GM20431 (cell line): ENCODE results near the gene FMNL3.

Experiments
- in situ Hi-C: fragments of 300-500 bp; cut with MseI, MboI; formaldehyde crosslinking; loops from one replicate; pipeline ENCODE4 v1.15.0; 2020; ENCODE audit warnings: low sequenced_read_pairs; ENCODE audit not compliant: unreplicated experiment

FMNL3 gene

DNA sequence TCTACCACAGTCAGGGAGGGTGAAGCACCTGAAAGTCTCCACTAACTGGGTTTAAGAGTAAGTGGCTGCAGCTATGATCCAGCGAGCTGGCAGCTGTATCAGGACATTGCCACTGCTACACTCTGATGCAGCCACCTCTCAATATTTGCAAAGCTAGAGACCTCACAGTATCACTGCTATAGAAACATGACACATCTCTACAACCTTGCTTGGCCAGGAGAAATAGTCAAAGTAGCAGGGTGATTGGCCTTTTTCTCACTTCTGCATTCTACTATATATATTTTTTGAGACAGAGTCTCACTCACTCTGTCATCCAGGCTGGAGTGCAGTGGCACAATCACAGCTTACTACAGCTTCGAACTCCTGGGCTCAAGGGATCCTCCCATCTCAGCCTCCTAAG lies 9.3 kb upstream of the FMNL3 start:
- in situ Hi-C loops: no loop called here

DNA sequence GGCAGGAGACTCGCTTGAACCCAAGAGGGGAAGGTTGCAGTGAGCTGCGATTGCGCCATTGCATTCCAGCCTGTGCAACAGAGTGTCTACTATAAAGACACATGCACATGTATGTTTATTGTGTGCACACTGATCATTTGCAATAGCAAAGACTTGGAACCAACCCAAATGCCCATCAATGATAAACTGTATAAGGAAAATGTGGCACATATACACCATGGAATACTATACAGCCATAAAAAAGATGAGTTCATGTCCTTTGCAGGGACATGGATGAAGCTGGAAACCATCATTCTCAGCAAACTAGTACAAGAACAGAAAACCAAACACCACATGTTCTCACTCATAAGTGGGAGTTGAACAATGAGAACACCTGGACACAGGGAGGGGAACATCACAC lies 6.7 kb upstream of the FMNL3 start:
- in situ Hi-C loops: loop anchor here (5.0 kb wide), 1 partner anchor 72 kb away; no protein-coding TSS in a partner anchor

DNA sequence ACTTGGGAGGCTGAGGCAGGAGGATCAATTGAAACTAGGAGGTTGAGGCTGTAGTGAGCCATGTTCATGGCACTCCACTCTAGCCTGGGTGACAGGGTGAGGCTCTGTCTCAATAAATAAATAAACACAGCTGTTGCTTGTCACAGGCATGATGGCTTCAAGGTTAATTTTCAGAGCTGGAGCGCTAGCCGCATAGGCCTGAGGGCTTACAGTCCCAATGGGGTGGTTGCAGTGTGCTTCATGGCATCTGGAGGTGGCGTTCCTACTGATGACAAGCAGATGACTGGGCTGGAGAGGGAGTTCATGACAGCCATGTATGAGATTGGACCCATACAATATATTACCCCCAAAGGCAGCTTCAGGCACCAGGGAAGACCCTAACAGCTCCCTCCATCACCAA lies 1.6 kb upstream of the FMNL3 start:
- in situ Hi-C loops: no loop called here

DNA sequence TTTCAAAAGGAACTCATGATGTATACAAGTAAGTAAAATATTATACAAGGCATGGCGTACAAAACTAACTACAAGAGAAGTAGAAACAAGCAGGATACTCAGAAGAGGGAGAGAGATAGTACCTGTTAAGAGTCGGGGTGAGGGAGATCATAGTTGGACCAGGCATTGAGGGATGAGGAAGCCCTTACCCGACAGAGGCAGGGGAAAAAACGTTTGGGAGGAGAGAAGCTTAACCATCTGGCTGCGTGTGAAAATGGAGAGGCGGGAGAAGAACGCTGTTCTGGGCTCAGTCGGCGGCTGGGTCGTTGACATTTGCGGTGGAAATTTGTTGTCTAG lies 575 bp upstream of the FMNL3 start:
- in situ Hi-C loops: no loop called here

DNA sequence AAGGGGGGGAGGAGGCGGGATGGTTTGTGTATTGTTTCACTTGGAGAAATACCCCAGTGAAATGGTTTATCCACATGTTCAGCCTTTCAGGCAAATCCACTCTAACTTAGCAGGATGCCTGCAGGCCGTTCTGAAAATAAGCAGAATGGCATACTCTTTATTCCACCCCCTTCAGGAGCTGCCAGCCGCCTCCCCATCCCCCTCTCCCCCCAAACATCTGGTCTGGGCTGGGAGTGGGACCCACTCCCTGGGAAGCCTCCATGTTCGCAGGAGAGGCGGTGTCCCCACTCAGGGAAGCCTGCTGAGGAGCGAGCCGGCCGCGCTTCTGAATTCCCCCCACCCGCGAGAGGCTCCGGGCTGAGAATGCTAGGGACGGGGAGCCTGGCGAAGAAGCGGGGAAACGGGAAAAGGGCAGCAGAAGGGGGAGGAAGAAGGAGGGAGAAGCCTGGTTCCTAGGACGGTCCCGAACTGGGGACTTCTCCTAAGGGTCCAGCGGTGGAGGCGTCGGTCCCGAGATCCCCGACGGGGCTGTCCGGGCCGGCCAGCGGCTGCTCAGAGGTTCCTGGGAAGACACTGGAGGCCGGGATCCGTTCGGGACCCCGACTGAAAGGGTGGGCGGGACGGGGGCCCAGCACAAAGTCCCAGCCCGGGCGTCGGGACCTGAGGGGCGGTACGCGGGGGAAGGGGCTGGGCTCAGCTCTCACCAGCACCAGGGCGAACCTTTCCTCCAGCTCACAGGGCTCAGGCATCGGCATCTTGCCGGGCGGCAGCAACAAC lies 666 bp downstream of the FMNL3 start:
- in situ Hi-C loops: no loop called here

DNA sequence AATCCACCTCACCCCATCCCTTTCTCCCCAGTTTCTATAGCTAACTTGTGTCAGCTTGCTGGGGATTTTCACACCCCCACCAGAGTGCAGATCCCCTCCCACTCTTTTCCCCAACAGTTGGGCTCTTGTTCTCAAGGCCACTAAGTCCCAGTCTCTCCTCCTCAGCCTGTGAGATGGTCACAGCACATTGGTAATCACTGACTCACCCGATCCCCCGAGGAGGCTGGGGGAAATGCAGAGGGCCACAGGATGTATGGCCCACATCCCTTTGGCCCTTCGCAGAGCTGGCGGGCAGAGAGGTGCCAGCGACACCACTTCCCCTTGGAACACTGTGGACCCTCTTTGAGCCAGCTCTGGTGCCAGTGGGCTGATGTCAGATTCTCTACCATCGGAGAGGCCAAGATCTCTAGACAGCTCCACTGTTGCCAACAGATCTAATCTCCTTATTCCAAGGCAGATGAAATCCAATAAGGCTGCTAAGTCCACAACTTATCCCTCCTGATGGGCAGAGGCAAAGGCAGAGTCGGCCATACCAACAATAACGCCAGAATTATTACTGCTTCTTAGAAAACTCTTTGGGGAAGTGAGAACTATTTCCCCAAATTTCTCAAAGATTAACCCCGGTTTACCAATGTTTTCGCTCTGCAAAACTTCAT lies 1.6 kb downstream of the FMNL3 start:
- in situ Hi-C loops: no loop called here

DNA sequence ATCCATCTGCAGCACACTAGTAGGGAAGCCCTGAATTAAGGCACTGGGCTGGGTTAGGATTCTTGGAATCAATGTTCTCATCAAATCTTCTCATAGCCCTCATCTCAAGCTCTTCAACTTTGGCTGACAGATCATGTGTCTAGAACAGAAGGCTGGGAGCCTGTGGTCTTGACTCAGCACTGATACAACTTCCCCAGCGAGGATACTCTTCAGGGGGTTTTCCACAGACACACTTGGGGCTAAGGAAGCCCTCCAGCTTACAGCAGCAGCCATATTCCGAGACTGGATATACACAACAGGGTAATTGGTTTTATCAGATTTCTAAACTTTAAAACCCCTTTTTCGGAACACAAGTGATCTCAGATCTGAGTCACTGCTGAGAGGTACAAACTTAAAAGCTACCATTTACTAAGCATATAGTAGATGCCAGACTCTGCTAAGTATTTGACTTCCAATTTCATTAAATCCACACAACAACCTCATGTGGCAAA lies 3.5 kb downstream of the FMNL3 start:
- in situ Hi-C loops: no loop called here

DNA sequence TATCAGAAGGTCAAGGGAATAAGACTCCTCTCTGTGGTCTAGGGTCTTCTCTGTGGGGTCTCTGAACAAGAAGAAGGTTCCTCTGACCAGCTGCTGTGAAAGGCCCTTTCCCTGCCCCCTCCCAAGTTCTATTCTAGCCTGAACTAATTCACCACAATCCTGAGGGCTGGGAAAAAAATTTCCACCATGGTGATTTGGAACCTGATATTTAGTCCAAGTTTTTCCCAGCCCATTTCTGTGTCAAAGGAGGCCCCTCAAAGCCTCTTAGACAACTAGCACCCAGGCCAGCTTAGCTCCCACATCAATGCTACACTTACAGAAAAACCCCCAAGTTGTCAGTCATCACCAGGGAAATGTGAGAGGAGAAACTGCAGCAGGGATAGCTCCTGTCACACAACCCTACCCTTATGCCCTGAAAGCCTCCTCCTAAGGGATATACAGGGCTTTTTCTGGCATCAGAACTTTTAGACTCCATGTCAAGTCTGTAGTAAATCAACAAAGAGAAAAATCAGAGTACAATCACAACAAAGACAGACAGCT lies 4.5 kb downstream of the FMNL3 start:
- in situ Hi-C loops: no loop called here

DNA sequence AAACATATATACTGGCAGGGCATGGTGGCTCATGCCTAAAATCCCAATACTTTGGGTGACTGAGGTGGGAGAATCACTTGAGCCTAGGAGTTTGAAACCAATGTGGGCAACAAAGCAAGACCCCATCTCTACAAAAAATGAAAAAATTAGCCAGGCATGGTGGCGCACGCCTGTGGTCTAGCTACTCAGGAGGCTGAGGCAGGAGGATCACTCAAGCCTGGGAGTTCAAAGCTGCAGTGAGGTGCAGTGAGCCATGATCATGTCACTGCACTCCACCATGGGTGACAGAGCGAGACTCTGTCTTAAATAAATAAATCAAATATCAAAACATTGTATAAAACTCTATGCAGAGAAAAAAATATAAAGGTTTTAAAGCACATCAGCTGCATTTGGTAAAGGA lies 5.2 kb downstream of the FMNL3 start:
- in situ Hi-C loops: no loop called here

DNA sequence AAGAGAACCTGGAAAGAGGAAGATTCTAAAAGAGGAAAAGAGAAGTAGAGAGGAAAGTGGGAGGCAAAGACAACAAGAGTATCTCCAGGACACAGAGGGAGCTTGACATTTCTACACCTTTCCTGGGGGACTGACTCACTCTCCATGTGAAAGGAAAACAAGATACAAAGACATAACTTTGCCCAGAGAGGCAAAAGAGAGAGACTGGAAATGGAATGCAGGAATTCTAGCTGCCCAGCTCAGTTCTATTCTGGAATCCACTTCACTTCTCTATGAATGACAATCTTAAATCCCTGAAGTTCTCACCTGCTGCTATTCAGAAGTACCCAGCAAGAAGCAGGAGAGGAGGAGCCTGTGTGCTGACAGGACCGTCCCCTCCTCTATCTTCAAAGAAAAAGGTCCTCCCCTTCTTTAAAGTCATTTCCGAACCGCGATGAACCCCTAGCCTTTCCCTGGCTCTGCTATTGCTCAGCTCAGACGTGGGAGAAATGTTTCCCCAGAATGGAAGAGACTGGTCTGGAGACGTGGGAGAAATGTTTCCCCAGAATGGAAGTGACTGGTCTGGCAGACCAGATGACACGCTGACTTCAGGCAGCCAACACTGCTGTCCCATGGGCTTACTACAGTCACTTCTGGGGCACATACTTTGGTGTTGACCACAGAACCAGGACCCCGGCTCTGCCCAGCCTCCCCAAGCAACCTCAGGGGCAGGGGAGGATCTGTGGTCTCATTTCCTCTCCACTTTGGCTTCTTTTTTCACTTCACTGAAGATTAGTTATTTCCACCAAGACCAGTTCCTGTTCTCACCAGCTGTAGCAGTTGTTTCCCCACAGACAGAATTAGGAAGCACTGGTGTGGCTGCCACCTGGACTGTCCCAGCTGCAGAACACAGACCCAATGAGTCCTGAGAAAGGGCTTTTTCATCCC lies 8.3 kb downstream of the FMNL3 start:
- in situ Hi-C loops: no loop called here

DNA sequence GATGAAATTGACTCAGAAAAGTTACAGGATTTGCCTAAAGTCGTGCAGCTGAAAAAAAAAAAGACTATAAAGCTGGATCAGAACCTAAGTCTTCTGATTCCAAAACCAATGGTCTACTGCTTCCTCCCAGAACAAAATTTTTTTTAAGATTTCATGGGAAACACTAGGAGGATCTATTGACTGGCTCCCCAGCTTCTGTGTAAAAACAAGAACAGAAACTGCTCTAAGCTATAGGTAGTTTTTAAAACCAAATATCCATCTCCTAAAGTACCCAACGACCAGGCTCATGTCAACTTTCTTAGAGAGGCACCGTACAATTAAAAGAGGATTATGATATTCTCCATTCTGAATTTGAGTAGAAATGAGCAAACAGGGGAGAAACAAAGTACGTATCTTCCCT lies 9.4 kb downstream of the FMNL3 start:
- in situ Hi-C loops: no loop called here

DNA sequence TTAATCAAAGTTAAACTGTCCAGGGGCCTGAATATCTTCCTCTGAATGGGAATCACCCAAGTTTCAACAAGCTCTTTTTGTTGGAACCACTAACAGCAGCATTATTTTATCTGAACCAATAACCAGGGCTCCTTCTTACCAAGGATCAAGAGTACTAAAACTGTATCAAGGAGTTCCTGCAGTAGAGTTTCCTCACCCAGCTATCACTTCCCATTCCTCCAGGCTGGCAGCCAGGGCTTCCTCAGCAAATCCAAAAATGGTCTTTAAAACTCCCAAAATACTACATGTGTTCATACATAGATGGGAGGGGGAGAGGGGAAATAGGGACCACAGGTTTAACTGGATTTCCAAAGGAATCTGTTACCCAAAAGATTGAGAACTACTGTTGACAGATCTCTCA lies 10.5 kb downstream of the FMNL3 start:
- in situ Hi-C loops: no loop called here

DNA sequence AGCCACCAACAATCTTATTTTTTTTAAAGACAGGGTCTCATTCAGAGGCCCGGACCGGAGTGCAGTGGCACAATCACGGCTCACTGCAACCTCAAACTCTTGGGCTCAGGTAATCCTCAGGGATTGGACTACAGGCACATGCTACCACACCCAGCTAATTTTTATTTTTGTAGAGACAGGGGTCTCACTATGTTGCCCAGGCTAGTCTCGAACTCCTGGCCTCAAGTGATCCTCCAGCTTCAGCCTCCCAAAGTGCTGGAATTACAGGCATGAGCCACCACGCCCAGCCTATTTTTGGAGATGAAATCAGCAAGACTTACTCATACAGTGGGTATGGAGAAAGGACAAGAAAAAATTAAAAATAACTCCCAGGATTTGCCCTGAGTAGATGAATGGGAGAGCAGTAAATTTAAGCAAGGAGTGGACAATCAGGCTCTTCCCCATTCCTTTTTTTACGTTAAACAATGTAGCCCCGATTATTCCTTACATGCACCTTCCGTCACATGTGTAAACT lies 13.2 kb downstream of the FMNL3 start:
- in situ Hi-C loops: no loop called here

DNA sequence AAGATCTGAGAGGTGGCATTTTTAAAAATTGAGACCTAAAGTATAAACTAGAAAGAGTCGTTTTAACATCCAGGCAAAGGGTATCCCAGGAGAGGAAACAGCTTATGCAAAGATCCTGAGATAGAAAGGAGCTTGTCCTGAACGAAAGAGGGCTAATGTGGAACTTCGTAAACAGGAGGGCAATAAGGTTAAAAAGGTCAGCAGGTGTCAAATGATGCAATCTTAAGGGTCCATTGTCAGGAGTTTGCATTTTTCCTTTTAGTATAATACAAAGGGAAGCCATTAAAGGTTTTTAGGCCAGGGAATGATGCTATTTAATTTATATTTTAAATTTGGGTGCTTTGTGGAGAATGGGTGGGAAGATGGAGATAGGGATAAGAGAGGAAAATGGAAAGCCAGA lies 14.4 kb downstream of the FMNL3 start:
- in situ Hi-C loops: no loop called here

DNA sequence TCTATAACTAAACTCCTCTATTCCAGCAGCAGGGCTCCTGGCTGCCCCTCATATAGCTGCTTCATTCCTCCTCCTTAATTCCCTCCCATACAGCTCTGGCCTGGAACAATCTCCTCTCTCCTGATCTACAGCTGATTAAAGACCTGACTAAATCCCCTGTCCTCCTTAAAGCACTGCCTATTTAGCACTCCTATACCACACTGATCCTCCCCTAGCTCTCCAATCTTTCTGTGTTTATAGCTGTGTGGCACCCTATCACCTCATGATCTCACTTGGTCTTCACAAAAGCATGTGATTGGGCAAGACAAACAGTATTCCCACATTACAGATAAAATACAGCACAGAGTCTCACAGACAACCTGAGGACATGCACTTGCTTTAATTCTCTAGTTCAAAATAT lies 17.4 kb downstream of the FMNL3 start:
- in situ Hi-C loops: no loop called here

DNA sequence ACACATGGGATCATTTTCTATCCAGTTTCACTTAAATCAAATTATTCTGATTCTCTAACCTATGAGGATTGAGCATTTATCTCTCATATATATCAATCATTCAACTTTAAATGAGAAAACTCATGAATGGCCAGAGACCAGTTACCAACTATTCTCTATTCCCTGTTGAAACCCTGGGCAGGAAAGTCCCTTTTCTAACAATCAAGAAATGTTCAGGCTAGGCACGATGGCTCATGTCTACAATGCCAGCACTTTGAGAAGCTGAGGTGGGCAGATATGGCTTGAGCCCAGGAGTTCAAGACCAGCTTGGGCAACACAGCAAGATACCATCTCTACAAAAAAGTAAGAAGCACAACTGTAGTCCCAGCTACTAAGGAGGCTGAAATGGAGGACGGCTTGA lies 18.0 kb downstream of the FMNL3 start:
- in situ Hi-C loops: no loop called here

DNA sequence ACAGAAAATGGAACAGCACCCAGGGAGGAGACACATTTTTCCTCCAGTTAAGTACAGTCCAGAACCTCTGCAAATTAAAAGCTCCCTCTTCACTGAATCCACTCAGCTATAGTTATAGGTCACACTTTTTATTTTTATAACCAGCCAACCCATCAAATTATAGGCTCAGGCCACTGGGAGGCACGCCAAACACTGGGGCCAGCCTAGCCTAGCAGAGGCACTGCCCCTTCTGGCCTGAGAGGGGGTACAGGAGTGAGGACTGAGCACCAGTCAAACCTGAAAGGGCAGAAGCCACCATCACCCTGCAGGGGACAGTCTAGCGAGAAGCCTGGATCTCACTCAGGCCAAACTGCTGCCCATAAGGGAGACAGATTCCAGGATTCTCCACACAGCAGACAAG lies 19.3 kb downstream of the FMNL3 start:
- in situ Hi-C loops: no loop called here

DNA sequence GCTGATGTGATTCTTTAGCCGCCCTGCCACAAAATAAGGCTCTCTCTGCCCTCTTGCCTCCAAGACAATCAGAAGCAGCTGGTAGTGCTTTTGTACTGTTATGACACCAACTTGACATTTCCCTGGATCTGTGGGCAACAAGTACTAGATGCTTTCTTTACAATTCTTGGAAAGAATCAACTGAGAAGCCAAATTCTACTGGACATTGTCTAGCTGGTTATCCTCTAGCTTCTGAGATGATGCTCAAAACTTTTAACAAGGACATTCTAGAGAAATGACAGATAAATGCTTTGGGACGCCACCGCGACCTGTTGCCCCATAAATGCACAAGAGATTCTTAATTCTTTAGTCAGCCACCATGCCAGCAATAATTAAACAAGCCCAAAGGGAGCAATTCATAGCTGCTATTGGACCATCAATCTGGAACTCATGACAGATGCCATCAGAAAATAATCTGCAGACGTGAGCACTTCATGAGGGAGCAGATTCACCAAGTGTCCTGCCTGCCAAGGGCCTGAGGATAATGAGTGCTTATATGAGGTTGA lies 22.8 kb downstream of the FMNL3 start:
- in situ Hi-C loops: no loop called here

DNA sequence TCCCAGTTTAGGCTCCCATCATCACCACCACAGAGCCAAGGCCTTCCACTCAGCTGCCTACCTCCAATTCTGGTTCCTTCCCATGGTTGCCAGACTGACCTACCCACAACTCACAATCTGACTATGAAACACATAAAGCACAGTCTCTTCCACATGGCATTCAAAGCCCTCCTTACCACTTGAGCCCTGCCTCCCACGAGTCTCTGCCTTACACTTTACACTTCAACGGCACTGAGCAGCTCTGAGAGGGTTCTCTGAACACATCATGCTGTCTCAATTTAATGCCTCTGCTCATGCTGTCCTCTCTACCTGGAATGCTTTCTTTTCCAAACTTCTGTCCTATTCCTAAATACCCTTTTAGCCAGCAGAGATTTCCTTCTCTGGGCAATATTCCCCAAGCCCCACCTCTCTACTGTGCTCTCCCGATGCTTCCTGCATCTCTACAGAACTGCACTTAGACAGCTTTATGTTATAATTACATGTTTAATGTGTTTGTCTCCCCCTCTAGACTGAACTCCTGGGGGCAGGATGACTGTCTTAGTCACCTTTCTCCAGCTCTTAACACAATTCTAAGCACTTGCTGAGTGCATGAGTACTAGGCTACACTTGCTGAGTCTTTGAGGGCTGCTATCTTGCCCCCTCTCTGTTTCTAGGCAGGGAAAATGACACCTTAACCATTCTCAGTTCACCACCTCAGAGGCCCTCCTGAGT lies 23.5 kb downstream of the FMNL3 start:
- in situ Hi-C loops: no loop called here
